NK-92 (cell line): ENCODE measurements around the gene ERBIN.
"Not testable (repeated sequence)": the region's sequence is repeated elsewhere in the genome, so short reads cannot be mapped to it uniquely, and the experiment has no call there.

ENCODE experiments used
- DNase-seq: peaks from one replicate; lab custom pipeline; 2025; ENCODE audit not compliant: unreplicated experiment; lab: John Stamatoyannopoulos, UW

ERBIN gene

GRCh38 chr5:65999061-65999723 lies 72.8 kb downstream of the ERBIN start:
- no peak for DNase-seq

DNA sequence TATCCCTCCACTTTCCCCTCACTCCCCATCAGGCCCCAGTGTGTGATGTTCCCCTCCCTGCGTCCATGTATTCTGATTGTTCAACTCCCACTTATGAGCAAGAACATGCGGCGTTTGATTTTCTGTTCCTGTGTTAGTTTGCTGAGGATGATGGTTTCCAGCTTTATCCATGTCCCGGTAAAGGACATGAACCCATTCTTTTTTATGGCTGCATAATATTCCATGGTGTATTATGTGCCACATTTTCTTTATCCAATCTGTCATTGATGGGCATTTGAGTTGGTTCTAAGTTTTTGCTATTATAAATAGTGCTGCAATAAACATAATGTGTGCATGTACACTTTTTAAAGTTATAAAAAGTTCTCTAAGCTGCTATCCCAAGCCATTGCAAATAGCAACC lies 75.6 kb downstream of the ERBIN start:
- DNase-seq, result no peak

DNA sequence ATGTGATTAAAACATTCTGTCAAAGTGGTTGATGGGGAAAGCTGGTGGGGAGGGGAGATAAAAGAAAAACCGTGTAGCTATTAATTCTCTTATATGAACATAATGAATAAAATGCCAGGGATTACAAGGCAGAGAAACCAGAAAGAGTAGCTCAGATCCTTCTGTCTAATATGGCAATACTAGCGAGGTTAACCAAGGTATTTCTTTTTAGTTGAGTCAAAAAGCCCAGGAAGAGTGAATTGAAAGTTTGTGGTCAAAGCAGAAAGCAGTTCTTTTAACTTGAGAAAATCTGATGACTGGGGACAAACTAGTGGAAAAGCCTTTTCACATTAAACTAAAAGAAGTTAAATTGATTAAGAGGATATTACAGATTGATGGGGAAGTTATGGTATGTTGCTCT lies 76.0 kb downstream of the ERBIN start:
- DNase-seq, result no peak

DNA sequence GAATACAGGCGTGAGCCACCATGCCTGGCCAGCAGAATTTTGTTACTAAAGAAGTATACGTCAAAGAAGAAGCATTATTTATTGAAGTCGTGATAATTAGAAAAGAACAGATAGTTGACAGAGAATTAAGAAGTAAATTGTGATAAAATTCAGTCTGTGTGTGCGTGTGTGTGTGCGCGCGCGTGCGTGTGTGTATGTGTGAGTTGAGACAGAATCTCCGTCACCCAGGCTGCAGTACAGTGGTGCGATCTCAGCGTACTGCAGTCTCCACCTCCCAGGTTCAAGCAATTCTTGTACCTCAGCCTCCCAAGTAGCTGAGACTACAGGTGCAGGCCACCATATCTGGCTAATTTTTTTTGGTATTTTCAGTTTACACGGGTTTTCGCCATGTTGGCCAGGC lies 77.8 kb downstream of the ERBIN start:
- no peak for DNase-seq

DNA sequence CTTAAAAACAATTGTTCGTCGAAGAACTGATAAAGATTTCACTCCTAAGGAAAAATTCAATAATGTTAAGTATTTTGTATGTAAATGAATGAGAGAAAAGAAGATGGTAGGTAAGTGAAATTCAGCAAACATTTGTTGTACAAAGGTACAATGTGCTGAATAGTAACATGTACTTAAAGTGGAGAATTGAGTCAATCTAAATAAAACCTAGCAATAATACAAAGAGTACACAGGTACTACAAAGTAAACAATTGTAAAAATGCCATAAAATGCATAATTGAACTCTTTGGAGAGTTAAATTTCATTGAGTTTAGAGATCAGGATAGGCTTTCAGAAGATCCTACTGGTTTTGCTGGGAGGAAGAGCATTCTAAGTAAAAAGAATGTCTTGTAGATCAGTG lies 82.9 kb downstream of the ERBIN start:
- DNase-seq, result no peak

DNA sequence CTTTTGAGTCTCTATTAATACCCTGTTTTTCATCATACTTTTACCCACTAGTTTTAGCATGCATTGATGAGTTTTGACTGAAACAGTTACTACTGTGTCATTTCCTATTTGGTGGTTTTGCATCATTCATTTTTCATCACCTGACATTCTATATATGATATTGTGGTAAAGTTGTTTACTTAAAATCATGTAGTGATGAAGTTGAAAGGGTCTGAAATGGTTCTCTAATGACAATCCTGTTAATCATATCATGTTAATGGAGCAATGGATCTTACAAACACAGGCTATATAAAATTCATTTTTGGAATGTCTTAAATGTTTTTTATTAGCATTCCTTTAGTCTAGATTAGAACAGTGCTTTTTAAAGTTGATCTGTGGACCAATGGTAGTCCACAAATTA lies 84.1 kb downstream of the ERBIN start:
- no peak for DNase-seq

GRCh38 chr5:66012271-66012670 lies 85.9 kb downstream of the ERBIN start:
- DNase-seq, result no peak

DNA sequence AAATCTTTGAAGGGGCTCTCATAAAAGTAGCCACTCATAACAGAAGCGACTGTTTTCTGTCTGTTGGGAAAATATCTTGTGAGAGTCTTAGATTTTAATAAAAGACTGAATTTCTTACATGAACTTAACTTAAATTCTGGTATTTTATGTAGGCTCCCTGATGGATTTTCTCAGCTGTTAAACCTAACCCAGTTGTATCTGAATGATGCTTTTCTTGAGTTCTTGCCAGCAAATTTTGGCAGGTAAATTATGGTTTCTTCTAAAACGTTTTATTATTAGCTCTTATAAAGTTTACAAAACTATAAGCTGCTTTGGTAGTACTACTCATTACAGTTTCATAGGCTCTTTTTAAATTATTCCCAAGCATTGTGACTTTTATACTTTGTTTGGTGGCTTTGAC lies 87.0 kb downstream of the ERBIN start:
- no peak for DNase-seq

DNA sequence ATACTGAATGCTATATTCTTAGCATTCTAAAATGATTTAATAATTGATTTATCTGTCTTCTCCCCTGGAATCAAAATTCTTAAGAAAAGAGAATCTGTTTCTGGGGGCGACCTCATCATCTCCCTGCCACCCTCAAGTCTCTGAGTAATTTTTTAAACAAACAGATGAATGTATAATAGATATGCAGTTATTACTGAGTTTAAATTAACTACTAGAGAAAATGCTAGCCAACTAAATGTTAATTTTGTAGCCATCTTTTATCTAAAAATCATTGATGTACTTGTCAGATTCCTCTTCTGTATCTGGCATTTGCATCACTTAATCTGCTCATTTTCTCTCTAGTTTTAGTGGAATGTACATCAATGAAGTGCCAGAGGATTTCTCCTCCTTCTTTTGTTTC lies 87.5 kb downstream of the ERBIN start:
- no peak for DNase-seq

- no peak for DNase-seq
These were observed 89.0 kb downstream of the ERBIN start for GRCh38 chr5:66015196-66015960.

GRCh38 chr5:66021585-66021984 lies 95.2 kb downstream of the ERBIN start:
- DNase-seq, result no peak

GRCh38 chr5:66039296-66039695 lies 112.9 kb downstream of the ERBIN start:
- DNase-seq, result no peak

DNA sequence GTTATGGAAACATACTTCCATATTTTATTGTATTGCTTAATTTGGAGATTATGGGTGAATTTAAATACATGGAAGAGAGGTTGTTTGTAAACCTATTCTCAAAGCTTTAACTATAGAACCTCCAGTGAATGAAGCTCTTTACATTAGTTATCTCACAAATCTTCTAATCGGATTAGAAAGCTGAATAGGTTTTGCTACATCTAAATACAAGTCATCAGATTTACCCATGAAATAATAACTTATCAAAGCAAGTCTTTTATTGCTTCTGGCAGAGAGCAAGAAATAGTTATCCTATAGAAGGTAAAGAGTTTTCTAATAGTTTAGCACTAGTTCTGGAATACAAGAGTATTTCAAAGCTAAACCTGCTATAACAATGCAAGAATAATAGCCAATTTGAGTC lies 113.3 kb downstream of the ERBIN start:
- DNase-seq, result no peak

DNA sequence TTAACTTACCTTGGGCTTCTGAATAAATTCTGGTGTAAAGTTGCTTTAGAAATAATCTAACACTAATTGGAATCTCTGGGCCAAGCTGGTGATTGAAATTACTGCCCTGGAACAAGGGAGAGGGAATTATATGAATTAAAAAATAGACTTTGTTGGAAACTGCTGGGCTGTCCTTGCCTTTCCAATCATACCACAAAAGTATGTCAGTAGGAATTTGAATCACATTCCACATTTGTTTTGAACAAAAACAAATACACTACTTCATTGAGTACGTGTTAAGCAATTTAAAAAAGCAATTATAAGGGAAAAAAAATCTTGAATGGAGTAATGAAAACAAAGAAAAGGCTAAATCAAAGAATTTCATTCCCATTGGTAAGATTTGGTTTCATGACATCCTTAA lies 115.3 kb downstream of the ERBIN start:
- DNase-seq, result no peak

- DNase-seq, result no peak
These were observed 130.9 kb downstream of the ERBIN start for GRCh38 chr5:66057239-66057638.

DNA sequence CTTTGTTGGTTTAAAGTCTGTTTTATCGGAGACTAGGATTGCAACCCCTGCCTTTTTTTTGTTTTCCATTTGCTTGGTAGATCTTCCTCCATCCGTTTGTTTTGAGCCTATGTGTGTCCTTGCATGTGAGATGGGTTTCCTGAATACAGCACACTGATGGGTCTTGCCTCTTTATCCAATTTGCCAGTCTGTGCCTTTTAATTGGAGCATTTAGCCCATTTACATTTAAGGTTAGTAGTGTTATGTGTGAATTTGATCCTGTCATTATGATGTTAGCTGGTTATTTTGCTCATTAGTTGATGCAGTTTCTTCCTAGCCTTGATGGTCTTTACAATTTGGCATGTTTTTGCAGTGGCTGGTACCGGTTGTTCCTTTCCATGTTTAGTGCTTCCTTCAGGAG lies 134.9 kb downstream of the ERBIN start:
- DNase-seq, result not testable (repeated sequence)

GRCh38 chr5:66063061-66063460 lies 136.7 kb downstream of the ERBIN start:
- not testable (repeated sequence) for DNase-seq

DNA sequence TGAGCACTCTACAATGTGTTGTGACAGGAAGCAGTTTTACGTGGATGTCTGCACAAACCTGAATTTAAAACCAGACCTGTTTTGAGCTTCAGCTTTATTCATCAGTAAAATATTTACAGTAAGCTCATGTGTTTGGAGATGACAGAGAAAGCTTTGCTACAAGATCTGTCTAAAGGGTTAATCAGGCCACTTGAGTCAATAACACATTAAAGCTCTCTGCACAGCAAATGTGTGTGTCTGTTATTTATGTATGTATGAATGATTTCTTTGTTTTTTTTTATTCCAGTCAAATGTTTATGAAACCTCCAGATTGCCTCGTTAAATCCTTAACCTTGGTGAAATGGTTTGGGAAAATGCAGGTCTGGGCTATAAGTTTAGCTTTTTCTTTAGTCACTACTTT lies 140.5 kb downstream of the ERBIN start:
- DNase-seq, result no peak

DNA sequence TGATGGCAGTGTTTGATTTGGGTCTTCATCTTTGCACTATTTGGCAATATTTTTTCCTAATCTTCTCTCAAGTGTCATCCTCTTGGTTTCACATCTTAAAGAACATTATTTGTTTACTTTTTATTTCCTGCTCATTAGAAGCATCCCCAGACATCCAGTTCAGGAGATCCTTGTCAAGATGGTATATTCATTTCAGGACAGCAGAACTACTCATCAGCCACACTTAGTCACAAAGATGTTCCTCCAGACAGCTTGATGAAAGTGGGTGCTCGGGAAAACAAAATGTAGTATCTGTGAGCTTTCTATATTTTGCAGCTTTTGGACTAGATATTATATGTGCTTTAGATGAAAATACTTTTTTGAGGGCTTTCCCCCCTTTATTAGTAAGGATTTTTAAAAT lies 145.7 kb downstream of the ERBIN start:
- DNase-seq, result no peak

GRCh38 chr5:66074901-66075300 lies 148.5 kb downstream of the ERBIN start:
- DNase-seq, result no peak

GRCh38 chr5:66080664-66081063 lies 154.3 kb downstream of the ERBIN start:
- no peak for DNase-seq

DNA sequence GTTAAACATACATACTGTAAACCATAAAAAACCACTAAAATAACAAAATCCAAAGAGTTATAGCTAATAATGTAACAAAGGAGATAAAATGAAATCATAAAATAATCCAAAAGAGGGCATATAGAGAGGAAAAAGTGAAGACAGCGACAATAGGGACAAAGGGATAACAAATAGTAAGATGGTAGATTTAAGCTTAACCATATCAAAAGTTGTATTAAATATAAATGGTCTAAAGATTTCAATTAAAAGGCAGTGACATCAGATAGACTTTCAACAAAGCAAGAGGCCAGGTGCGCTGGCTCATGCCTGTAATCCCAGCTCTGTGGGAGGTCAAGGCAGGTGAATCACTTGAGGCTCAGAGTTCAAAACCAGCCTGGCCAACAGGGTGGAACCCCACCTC lies 163.0 kb downstream of the ERBIN start:
- no peak for DNase-seq

GRCh38 chr5:66100851-66101250 lies 174.5 kb downstream of the ERBIN start:
- no peak for DNase-seq
